ENCODE data around the gene PATE1. TPM values are rescaled to one million over a fixed set of nuclear protein-coding genes. Genes with fewer than 3 reads are reported as not detected.

The PATE1 gene
- total and polyA plus RNA-seq, 10 of the 15 experiments (the other 5 are each of a cell fraction or from before 2014, with no cell fraction given), result not detected

- RAD21 ChIA-PET (ENCODE audit: unreplicated experiment), result no interaction called here
- DNase-seq (ENCODE audit: low read depth, low spot score) (no peak), ATAC-seq (no peak), FAIRE-seq (no peak)
- POLR2A ChIA-PET, result no interaction called here
- Histone ChIP-seq H3K4me1 (ENCODE audit: control insufficient read depth, insufficient read depth, low read length) (no peaks in the 10 kb centered on the region), H4K20me1 (ENCODE audit: control insufficient read depth, insufficient read depth) (no peaks in the 10 kb centered on the region), H3K36me3 (ENCODE audit: control insufficient read depth in 2 of 2, insufficient read depth in 2 of 2, low read length in 1 of 2) (no peaks in the 10 kb centered on the region), H3K9me3 (replicated peaks; ENCODE audit: control insufficient read depth, insufficient read depth, low read length) (no peaks in the 10 kb centered on the region), H3K79me2 (ENCODE audit: control insufficient read depth, insufficient read depth, low read length) (no peaks in the 10 kb centered on the region), H3K27ac (ENCODE audit: control insufficient read depth, insufficient read depth) (no peak overlapping the region), H3K27me3 (replicated peaks in 1 of 2; ENCODE audit: control insufficient read depth in 2 of 2, insufficient read depth in 2 of 2, low read length in 1 of 2) (peaks cover 0 to 3% of the 10 kb centered on the region in 2 experiments; a peak in 3 of 4 replicates), H2AFZ (ENCODE audit: control insufficient read depth, low read depth, low read length) (no peak overlapping the region), H3K4me3 (no peak overlapping the region), H3K4me2 (ENCODE audit: control insufficient read depth, insufficient read depth) (no peak overlapping the region), H3K9ac (ENCODE audit: control insufficient read depth, insufficient read depth, low read length) (no peak overlapping the region)
- SMC1A ChIA-PET (ENCODE audit: uncharacterized antibody, unreplicated experiment), result no interaction called here
- in situ Hi-C loops (cut with MboI), result no loop called here
- no peak for TF ChIP-seq JUNB (IDR thresholded peaks at IDR 0.05)
- no peak for TF ChIP-seq NBN (IDR thresholded peaks at IDR 0.05)
- TF ChIP-seq HCFC1 (IDR thresholded peaks at IDR 0.05; ENCODE audit: low read length), result no peak
- no peak for TF ChIP-seq ESRRA (IDR thresholded peaks at IDR 0.05; ENCODE audit: low read length)
- no peak for TF ChIP-seq ZNF274 (IDR thresholded peaks at IDR 0.05; ENCODE audit: insufficient read depth, insufficient read length)
- TF ChIP-seq BHLHE40 (IDR thresholded peaks at IDR 0.05; ENCODE audit: borderline replicate concordance in 1 of 2, low read depth in 2 of 2, low read length in 1 of 2), result no peak
- no peak for TF ChIP-seq RAD21 (IDR thresholded peaks at IDR 0.05; ENCODE audit: insufficient read depth, low read depth, low read length)
- TF ChIP-seq NFYA (IDR thresholded peaks at IDR 0.05; ENCODE audit: borderline replicate concordance, low read depth, low read length), result no peak
- no peak for TF ChIP-seq RBBP5 (conservative IDR thresholded peaks at IDR 0.05)
- TF ChIP-seq FOXK2 (IDR thresholded peaks at IDR 0.05), result no peak
- CTCF ChIA-PET, result no interaction called here
- BruUV-seq (replicated peaks), result no TSS peak
- WGBS (ENCODE audit: insufficient coverage, insufficient replicate concordance, low lambda C conversion rate, missing lambda C conversion rate), result 31% methylated on average over 10 of the region's 10 CpGs
- intact Hi-C loops (cut with micrococcal nuclease; ENCODE audit: unreplicated experiment), result no loop called here
Observed at GRCh38 chr11:125768336-125769046, 22.4 kb downstream of the PATE1 start.

Data from GM12878 (cell line).